ENCODE measurements around the gene USP31.

USP31 gene

GRCh38 chr16:23058576-23058975 lies 90.7 kb downstream of the USP31 start:
- DNase-seq = no peak

- DNase-seq = no peak
Observed at GRCh38 chr16:23057013-23057596, 92.1 kb downstream of the USP31 start.

- no peak for DNase-seq
Observed at GRCh38 chr16:23055481-23055880, 93.8 kb downstream of the USP31 start.

GRCh38 chr16:23052908-23053580 lies 96.2 kb downstream of the USP31 start:
- no peak for DNase-seq

- DNase-seq = no peak
Observed at GRCh38 chr16:23052221-23052620, 97.0 kb downstream of the USP31 start.

GRCh38 chr16:23051587-23051986 lies 97.7 kb downstream of the USP31 start:
- no peak for DNase-seq

GRCh38 chr16:23048164-23048563 lies 101.1 kb downstream of the USP31 start:
- no peak for DNase-seq

- DNase-seq = no peak
Observed at GRCh38 chr16:23045025-23045424, 104.2 kb downstream of the USP31 start.

DNA sequence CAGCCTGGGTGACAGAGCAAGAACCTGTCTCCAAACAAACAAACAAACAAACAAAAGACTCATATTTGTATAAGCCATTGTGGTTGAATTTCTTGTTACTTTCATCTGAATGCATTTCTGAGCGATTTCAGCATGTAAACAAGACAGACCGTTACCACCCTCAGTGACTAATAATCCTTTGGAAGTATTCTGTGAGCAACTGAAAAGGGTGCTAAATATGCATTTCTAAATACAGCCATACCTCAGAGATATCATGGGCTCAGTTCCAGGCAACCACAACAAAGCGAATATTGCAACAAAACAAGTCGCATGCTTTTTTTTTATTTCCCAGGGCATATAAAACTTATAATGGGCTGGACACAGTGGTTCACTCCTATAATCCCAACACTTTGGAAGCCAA lies 109.0 kb downstream of the USP31 start:
- no peak for DNase-seq

DNA sequence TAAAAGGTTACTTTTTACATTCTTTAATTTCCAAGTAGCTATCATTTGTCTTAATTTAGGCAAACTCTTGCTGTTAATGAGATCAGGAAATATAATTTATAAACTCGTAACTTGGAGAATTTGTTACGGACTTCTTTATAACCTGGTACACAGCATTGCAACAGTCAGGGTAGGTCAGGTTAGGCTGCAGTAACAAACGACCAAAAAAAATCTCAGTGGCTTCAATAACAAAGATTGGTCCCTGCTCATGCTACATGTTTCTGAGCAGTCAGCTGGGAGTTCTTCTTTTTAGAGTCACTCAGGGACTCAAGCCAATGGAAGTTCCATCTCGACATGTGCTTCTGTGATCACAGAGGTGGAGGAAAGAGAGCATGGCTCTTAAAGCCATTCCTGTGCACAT lies 110.1 kb downstream of the USP31 start:
- DNase-seq = no peak

DNA sequence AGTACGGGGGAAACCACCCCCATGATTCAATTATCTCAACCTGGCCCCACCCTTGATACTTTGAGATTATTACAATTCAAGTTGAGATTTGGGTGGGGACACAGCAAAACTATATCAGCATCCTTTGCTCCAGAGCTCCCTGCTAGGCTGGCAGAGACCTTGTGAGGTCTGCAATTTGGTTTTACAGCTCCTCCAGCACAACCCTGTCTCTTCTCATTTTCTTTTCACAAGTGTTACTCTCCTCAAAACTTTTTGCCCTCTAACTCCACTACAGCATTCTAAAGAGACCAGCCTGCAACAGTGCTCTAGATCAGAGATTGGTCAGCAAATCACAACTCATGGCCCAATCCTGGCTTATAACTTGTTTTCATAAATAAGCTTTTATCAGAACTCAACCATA lies 114.0 kb downstream of the USP31 start:
- DNase-seq = no peak

GRCh38 chr16:23031508-23032098 lies 117.6 kb downstream of the USP31 start:
- DNase-seq = no peak

DNA sequence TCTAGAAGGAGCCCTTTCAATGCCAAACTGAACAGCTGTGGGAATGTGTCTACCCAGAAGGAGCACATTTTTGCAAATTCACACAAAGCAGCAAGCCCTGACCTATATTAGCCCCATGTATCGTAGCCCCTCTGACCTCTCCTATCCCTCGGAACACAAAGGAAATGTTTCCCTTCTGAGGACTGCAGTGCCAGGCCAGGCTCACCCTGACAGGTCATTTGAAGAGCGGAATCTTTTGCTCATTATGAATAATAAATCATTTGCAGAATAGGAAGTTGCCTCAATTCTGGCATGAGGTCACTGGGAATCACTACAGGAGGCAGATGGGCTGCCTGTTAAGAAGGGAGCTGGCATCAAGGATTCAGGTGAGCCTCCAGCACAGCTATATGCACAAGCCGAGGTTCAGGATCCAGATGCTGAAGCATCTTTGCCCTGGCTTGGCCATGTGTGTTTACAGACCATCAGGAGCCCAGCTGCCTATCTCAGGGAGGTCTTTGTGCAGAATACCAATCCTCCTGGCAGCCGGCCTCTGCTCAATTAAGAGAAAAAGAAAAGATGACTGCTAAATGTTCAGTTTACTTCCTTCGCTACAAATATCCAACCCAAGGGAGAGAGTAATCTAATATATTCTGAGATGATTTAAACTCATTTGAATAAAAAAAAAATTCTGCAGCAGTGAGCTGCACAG lies 119.4 kb downstream of the USP31 start:
- no peak for DNase-seq

DNA sequence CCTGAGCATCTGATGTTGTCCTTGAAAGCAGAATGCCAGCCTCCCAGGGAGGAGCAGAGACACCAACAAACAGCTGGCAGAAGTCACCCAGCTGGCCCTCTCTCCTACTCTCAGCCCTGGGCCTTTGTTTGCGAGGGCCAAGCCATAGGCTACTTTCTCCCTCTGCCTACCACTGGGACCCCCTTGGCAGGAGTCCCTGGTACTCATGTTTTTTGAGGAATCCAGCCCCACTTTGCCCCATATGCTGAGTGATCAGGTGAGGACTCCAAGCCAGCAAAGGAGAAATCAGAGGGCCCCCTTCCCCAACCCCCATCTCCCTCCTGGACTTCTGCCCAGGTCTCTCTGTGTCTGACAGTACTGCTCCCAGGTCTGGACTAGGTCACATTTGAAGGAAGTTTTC lies 121.9 kb downstream of the USP31 start:
- no peak for DNase-seq

- DNase-seq = peak; percentile 20
Observed at GRCh38 chr16:23026784-23027362, 122.4 kb downstream of the USP31 start.

- DNase-seq = no peak
Observed at GRCh38 chr16:23025692-23026307, 123.5 kb downstream of the USP31 start.

DNA sequence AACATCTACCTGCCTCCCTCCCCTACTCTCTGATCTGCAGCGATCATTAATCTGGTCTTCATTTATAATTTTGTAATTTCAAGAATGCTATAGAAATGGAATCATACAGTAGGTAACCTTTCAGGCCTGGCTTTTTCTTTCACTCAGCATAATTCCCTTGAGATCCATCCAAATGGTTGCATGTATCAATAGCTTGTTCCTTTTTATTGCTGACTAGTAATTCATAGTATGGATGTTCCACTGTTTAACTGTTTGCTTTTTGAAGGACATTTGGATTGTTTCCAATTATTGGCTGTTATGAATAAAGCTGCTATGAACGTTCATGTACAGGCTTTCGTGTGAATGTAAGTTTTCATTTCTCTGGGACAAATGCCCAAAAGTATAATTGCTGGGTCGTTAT lies 125.2 kb downstream of the USP31 start:
- DNase-seq = no peak

DNA sequence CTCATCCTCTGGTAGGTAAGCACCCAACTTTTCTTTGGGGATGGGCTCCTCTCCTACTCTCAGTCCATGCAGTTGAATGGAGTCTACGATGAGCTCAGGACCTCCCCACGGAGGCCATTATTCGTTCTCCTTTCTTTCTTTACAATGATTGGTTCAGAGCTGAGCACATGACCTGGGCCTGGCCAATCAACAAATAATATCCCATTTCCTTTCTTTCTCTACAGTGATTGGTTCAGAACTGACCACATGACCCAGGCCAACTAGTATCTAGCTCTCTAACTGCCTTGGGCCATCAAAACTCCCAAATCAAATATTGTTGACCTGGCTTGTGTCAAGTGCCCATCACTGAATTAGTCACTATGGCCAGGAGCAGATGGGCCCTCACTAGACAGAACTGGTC lies 129.2 kb downstream of the USP31 start:
- no peak for DNase-seq

- DNase-seq = no peak
Observed at GRCh38 chr16:23016368-23016767, 132.9 kb downstream of the USP31 start.

DNA sequence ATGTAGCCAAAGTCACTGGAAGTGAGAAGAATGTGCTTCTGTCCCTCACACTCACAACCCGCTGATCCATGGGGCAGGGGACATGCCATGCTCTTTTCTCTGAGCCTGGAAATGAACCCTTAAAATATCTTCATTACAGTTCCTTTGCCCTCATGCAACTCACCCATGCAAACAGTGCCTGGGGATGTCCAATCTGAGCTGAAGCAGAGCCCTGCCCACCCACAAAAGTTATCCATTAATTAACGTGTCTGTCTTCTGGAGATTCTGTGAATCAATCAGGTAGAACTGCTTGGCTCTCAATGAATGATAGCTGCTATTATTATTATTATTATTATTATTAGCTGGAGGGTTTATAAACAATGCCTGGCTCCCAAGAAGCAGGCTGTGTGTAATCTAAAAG lies 133.7 kb downstream of the USP31 start:
- DNase-seq = no peak

GRCh38 chr16:23014592-23014991 lies 134.7 kb downstream of the USP31 start:
- DNase-seq = no peak
